GM21786 (cell line): Measurements from ENCODE around the gene LARP4B.

ENCODE experiments used
- ATAC-seq: cut with Tn5 transposase; IDR thresholded peaks from one replicate; pipeline ENCODE4 v1.9.1; 2021; ENCODE audit not compliant: unreplicated experiment

The LARP4B gene

GRCh38 chr10:790821-791551 is 140.5 kb downstream of the LARP4B start:
- ATAC-seq: no peak

GRCh38 chr10:789831-790701 is 141.4 kb downstream of the LARP4B start:
- no peak for ATAC-seq

GRCh38 chr10:788796-789748 is 142.4 kb downstream of the LARP4B start:
- no peak for ATAC-seq

DNA sequence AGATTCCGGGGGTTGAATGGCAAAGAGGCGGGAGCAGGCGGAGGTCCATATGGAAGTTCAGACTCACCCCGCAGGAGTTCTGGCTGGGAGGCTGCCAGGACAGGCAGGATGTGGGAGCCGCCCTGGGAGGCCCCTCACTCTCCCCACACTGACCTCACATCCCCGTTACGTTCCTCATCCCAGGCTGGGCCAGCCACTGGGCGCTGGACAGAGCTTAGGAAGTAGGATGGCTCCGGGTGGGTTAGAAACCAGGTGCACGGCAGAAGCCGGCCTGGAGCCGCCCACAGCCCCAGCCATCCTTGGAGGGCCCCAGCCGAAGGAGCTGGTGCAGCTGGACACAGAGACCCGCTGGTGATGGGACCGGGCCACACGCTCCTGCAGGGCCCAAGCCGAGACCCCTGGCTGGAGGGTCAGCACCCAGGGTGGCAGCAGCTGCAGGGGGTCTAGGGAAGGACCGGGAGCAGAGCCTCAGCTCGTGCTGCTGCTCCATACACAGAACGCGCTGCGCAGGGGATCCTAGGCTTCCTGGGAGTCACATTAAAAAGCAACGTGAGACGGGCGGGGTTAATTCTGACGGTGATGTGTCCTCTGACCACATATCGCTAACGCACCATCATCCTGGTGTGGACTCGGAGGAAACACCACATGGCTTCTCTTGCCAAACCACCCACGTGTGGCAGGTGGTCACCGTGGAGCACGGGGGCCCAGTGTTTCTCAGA is 143.4 kb downstream of the LARP4B start:
- ATAC-seq: no peak

DNA sequence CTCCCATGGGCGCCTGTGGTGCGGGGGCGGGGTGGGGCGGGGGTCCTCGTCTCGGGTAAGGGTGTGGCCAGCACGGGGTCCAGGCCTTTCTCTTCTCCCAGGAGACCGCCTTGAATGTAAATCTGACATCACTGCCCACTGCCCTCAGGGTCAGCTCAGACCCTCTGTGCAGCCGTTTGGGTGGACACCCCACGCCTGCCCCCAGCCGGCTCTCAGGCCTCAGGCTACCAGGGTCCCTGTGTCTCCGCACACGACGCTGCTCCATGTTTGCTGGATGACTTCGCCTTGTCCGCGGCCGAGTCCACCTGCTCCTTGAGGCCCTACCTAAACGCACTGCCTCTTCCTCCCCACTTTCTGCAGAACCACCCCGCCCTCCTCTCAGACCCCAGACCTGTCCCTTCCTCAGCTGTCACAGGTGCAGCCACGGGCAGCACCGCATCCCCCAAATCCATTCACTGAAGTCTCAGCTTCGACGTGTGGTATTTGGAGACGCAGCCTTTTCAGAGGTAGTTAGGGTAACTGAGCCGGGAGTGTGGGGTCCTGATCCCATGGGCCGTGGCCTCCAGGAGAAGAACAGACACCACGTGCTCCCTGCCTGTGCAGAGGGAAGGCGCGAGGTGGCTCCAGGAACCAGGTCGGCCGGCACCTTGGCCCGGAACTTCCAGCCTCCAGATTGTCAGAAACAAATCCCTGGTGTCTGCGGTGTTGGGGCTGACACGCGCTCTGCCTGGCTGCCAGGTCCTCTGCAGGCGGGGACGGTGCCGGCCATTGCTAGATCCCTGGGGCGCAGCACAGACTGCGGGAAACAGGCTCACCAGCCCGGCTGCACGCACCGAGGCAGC is 144.7 kb downstream of the LARP4B start:
- no peak for ATAC-seq

GRCh38 chr10:785861-786214 is 145.7 kb downstream of the LARP4B start:
- ATAC-seq: no peak

DNA sequence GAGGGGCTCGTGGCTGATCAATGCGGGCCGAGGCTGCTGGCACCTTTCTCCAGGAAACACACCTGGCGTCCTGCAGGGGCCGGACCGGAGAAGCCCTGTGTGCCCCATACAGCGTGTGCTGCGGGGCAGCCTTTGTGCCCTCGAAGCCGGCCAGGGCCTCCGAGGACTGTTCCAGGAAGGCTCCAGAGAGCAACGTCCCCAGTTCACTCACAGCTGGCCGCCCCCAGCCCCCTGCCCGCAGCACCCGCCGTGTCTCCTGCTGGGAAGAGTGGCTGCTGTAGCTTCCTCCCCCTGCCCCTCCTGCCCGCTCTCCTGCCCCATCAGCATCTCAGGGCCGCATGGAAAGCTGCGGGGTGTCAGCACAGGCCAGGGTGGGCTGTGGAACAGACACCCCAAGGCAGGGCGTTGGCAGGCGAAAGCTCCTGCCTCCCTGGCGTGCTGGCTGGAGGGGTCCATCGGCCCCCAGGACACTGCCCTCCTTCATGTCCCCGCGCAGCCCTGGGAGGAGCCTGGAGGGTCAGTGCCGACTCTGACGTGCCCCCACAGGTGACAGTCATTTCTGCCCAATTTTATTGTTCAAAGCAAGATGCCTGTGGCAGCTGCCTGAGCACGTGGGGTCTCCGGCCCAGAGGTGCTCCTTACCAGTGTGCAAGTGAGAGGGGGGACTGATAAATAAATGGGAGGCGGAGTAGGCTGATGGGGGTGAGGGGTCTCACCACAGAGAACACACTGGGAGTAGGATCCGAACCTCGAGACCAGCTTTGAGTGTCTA is 146.2 kb downstream of the LARP4B start:
- ATAC-seq: no peak

- no peak for ATAC-seq
These were observed 147.0 kb downstream of the LARP4B start for GRCh38 chr10:784403-785088.

DNA sequence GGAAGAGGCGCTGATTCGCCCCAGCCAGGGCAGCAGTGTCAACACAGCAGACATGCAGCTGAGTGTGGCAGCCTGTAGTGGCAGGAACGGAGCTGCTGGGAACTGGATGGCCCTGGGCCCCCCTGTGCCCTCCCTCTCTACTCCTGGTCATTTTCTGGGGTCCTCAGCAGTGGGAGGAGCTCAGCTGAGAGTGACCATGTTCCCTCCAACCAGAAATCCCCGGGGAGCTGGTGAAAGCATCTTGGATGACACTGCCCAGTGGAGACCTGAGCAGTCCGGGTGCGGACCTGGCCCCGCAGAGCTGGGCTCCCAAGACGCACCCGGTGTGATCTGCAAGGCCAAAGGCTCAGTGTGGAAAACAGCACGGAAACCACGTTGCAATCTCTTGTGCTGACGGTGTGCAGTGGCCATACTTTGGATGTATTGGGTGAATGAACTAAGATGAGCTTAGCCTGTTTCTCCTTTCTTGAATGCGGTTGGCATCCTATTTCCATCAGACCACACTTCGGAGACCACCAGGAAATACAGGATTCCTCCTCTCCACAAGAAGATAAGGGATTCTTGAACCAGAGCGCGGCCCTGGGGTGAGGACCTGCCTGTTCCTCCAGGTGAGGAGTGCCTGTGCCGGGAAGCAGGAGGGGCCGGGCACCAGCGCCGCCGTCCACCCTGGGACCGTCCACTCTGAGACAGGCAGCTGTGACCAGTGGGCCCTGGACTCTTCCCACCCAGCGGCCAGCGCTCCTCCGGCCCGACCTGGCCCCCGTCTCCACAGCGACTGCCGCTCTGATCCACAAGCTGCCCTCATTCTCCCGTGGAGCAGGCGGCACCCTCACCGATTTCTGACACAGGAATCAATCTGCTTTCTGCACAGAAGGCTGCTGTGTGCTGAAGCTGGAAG is 148.5 kb downstream of the LARP4B start:
- ATAC-seq: no peak

- no peak for ATAC-seq
These were observed 150.7 kb downstream of the LARP4B start for GRCh38 chr10:780536-781524.

GRCh38 chr10:778626-779330 is 152.7 kb downstream of the LARP4B start:
- ATAC-seq: no peak

DNA sequence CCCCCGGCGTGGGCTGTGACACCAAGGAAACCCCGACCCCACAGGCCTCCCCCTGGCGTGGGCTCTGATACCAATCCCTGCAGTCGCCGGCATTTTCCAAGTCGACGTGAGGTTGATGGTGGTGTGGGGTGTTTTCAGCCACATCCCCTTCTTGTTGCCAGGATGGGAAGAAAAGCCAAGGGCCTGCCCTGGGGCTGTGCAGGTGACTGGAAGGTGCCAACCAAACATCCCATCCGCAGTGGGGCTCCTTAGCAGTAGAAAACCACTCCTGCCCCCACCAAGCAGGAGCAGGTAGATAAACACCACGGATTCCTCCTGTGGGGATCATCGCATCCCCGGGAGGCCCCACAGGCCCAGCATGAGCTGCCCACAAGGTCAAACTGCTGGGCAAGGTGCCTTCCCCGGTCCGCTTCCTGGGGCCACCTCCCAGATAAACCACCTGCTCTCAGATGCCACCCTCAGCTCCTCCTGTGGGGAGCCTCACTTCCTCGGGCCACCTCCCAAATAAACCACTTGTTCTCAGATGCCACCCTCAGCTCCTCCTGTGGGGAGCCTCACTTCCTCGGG is 153.5 kb downstream of the LARP4B start:
- ATAC-seq: no peak

GRCh38 chr10:776772-777171 is 154.7 kb downstream of the LARP4B start:
- ATAC-seq: no peak

DNA sequence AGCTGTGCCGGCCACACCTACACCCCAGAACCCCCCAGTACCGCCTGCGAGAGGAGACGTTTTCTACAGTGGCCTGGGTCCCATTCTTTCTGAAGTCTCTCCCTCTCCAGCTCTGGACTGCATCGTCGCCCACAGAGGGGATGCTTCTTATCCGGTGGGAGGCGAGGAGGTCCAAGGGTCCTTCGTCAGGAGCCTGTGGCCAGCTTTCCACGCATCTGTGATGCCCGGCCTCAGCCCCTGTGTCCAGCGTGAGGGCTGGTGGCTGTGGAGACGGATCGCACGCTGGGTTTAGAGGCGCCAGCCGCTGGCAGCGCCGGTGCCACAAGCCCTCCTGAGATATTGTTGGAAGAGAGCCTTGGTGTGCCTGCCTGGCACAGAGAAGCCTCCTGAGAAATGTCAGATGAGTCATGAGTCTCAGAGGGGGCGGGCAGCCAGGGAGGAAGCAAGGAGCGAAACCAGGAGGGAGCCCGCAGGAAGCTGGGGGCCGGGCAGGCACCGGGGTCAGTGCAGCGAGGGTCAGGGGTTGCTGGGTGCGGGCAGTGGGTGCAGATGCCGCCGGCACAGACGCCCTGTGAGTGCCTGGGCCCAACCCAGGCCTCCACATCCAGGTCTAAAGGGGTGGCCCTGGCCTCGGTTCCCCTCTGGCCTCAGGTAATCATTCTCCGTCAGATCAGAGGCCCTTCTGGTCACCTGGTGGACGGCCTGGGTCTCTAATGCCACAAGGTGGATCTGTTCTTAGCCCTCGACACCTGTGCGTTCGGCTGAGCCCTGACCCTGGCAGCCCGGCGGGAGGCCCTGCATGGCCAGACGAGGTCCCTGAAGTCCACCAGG is 156.0 kb downstream of the LARP4B start:
- ATAC-seq: no peak
